C4-2B (cell line): ENCODE measurements around the gene MPI.

Experiments
- ZFX ChIP-seq: fragments of 450-650 bp; IDR thresholded peaks from 2 replicates; pipeline ENCODE4 v1.6.1; 2017
- TF ChIP-seq, protein P1 (sequence below): fragments of 450-650 bp; conservative IDR thresholded peaks from 2 replicates; pipeline ENCODE4 v1.5.1; 2017; ENCODE audit warnings: mild to moderate bottlenecking

DNA sequence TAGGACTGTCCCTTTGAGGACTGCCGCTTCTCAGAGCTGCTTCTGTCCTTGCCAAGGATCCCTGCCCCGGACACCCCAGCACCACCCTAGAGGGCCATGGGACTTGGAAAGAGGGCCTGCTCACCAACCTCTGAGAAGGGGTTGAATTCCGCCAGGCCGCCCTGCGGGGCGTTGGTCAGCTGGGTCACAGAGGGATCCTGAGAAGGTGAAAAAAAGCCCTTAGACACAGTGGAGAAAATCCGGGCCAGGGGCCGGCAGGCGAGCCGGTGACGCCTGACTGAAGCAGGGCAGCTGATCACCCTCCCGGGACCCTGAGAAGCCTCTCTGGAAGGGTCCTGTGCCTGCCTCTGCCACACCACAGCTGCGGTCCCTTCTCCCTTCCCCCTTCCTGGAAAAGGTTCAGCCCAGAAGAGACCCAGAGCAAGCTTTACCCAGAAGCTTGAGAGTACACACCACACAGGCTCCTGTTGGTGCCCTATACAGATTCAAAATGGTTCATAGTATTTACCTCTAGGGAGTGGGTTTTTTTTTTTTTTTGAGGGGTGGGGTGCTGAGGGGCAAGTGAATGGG, 35.3 kb upstream of the MPI start:
- TF ChIP-seq, protein P1, sequence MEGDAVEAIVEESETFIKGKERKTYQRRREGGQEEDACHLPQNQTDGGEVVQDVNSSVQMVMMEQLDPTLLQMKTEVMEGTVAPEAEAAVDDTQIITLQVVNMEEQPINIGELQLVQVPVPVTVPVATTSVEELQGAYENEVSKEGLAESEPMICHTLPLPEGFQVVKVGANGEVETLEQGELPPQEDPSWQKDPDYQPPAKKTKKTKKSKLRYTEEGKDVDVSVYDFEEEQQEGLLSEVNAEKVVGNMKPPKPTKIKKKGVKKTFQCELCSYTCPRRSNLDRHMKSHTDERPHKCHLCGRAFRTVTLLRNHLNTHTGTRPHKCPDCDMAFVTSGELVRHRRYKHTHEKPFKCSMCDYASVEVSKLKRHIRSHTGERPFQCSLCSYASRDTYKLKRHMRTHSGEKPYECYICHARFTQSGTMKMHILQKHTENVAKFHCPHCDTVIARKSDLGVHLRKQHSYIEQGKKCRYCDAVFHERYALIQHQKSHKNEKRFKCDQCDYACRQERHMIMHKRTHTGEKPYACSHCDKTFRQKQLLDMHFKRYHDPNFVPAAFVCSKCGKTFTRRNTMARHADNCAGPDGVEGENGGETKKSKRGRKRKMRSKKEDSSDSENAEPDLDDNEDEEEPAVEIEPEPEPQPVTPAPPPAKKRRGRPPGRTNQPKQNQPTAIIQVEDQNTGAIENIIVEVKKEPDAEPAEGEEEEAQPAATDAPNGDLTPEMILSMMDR: no peak
- no peak for TF ChIP-seq ZFX
